ENCODE results near the gene CDHR3.
"Not testable (repeated sequence)": the region's sequence is repeated elsewhere in the genome, so short reads cannot be mapped to it uniquely, and the experiment has no call there.

CDHR3 gene

DNA sequence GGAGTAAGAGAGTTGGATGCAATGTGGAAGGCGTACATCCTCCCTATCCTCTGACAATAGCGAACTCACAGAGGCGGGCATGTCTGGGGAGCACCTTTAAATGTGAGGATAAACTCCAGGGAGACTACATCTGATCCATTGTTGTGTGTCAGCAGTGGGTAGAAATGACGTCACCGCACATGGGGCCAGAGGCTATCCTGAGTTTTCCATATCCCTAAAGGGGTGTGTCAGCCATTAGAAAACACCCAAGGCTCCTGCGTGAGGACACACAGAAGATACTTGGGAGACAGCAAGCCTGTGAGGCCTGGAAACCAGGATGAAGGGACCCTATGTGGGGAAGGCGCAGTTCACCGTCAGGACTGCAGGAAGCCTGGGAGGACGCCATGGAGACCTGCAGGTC is 17.2 kb upstream of the CDHR3 start:
- peaks cover under 1% of the 10 kb centered on the region for H3K36me3 Mint-ChIP-seq (ENCODE audit: low read depth)
- no peak for DNase-seq

GRCh38 chr7:105951597-105951996 is 11.5 kb upstream of the CDHR3 start:
- Mint-ChIP-seq H3K27me3 (peaks cover 6% of the 10 kb centered on the region), H3K4me1 (ENCODE audit: low read depth) (no peaks in the 10 kb centered on the region), H3K9me3 (peaks cover 12% of the 10 kb centered on the region), H3K4me3 (no peak overlapping the region), H3K27ac (no peak overlapping the region), H3K36me3 (ENCODE audit: low read depth) (peaks cover 12% of the 10 kb centered on the region)
- no peak for DNase-seq

More for the DNA sequence above, 17.2 kb upstream of the CDHR3 start:
- H3K4me1 Mint-ChIP-seq (ENCODE audit: low read depth): no peaks in the 10 kb centered on the region
- no peak overlapping the region for H3K4me3 Mint-ChIP-seq
- H3K27ac Mint-ChIP-seq: no peak overlapping the region
- no peaks in the 10 kb centered on the region for H3K9me3 Mint-ChIP-seq
- no peaks in the 10 kb centered on the region for H3K27me3 Mint-ChIP-seq

GRCh38 chr7:105952917-105953595 is 10.0 kb upstream of the CDHR3 start:
- H3K36me3 Mint-ChIP-seq (ENCODE audit: low read depth): peaks cover 12% of the 10 kb centered on the region
- peaks cover 12% of the 10 kb centered on the region for H3K9me3 Mint-ChIP-seq
- no peak overlapping the region for H3K27ac Mint-ChIP-seq
- H3K4me1 Mint-ChIP-seq (ENCODE audit: low read depth): no peaks in the 10 kb centered on the region
- no peak overlapping the region for H3K4me3 Mint-ChIP-seq
- H3K27me3 Mint-ChIP-seq: peaks cover 6% of the 10 kb centered on the region
- no peak for DNase-seq

DNA sequence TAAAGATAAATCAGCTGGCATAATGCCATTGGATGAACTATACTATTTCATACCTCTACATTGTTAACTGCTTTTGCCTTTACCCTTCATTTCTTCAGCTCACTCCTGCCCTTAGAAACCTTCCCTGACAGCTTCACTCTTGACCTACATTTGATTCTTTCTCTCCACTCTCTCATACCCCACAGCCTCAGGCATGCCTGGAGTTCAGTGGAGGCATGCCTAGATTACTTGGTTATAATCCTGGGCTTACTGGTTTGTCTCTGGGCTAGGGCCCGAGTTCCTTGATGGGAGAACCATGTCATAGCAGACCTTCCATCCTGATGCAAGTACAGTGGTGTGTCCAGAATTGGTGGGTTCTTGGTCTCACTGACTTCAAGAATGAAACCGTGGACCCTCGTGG is 8.4 kb upstream of the CDHR3 start:
- Mint-ChIP-seq H3K4me1 (ENCODE audit: low read depth) (no peaks in the 10 kb centered on the region), H3K9me3 (peaks cover 12% of the 10 kb centered on the region), H3K27me3 (peaks cover 6% of the 10 kb centered on the region), H3K4me3 (no peak overlapping the region), H3K36me3 (ENCODE audit: low read depth) (peaks cover 12% of the 10 kb centered on the region), H3K27ac (no peak overlapping the region)
- no peak for DNase-seq

DNA sequence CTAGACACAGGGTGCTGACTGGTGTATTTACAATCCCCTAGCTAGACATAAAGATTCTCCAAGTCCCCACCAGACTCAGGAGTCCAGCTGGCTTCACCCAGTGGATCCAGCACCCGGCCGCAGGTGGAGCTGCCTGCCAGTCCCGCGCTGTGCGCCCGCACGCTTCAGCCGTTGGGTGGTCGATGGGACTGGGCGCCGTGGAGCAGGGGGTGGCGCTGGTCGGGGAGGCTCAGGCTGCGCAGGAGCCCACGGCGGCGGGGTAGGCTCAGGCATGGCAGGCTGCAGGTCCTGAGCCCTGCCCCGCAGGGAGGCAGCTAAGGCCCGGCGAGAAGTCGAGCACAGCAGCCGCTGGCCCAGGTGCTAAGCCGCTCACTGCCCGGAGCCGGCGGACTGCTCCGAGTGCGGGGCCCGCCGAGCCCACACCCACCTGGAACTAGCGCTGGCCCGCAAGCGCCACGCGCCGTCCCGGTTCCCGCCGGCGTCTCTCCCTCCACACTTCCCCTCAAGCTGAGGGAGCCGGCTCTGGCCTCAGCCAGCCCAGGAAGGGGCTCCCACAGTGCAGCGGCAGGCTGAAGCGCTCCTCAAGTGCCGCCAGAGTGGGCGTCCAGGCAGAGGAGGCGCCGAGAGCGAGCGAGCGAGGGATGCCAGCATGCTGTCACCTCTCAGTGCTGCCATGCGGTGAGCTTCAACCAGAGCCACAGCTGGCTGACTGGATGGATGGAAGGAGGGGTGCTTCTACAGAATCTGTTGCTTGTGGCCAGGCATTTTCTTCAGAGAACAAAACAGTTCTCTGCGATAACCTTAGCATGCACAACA is 7.2 kb upstream of the CDHR3 start:
- not testable (repeated sequence) for H3K4me3 Mint-ChIP-seq; DNase-seq; H3K27me3 Mint-ChIP-seq; H3K27ac Mint-ChIP-seq; H3K4me1 Mint-ChIP-seq (ENCODE audit: low read depth)
- H3K9me3 Mint-ChIP-seq: peaks cover 12% of the 10 kb centered on the region
- peaks cover 11% of the 10 kb centered on the region for H3K36me3 Mint-ChIP-seq (ENCODE audit: low read depth)

DNA sequence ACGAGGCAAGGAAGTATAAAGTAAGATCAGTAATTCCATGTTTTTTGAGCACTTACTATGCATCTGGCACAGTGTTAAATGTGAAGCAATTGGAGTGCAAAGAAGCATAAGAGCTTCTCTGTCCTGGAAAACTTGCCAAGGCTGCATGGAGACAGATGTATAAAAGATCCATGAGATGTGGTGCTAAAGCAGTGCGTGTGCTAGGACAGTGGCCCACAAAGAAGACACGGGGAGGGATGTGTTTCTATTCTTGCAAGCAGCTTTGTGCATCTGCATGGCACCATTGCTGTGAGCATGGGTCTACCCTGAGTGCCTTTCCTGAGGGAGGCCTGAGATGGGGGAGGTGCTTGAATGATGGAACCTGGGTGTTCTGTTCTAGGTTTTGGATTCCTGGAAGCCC is 5.1 kb upstream of the CDHR3 start:
- no peak overlapping the region for H3K27ac Mint-ChIP-seq
- no peaks in the 10 kb centered on the region for H3K9me3 Mint-ChIP-seq
- no peak overlapping the region for H3K4me3 Mint-ChIP-seq
- no peak for DNase-seq
- no peaks in the 10 kb centered on the region for H3K36me3 Mint-ChIP-seq (ENCODE audit: low read depth)
- H3K4me1 Mint-ChIP-seq (ENCODE audit: low read depth): no peaks in the 10 kb centered on the region
- H3K27me3 Mint-ChIP-seq: peaks cover 6% of the 10 kb centered on the region

DNA sequence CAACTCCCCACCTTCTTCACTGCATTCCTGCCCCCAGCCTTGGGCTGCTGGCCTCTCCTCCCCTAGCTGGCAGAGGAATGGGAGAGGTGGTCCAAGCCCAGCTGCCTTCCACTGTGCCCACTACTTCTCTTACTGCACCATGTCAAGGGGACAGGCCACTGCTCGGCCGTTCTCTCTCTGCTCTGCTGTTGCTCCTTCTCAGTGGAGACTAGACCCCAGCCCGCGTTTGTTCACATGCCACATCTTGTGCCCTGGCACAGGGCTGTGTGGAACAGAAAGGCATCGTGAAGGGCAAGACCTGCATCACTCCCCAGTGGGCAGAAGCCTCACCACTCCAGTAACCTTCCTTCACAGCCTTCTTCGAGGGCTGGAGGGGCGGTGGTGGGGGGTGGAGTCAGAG is 711 bp upstream of the CDHR3 start:
- Mint-ChIP-seq H3K4me3 (no peak overlapping the region), H3K27ac (no peak overlapping the region), H3K9me3 (peaks cover 3% of the 10 kb centered on the region), H3K27me3 (no peaks in the 10 kb centered on the region), H3K36me3 (ENCODE audit: low read depth) (no peaks in the 10 kb centered on the region), H3K4me1 (ENCODE audit: low read depth) (no peaks in the 10 kb centered on the region)
- no peak for DNase-seq

GRCh38 chr7:105971845-105972244 is 8.8 kb downstream of the CDHR3 start:
- H3K36me3 Mint-ChIP-seq (ENCODE audit: low read depth): no peaks in the 10 kb centered on the region
- no peak overlapping the region for H3K4me3 Mint-ChIP-seq
- no peak for DNase-seq
- H3K4me1 Mint-ChIP-seq (ENCODE audit: low read depth): peaks cover 2% of the 10 kb centered on the region
- H3K27ac Mint-ChIP-seq: no peak overlapping the region
- no peaks in the 10 kb centered on the region for H3K27me3 Mint-ChIP-seq
- H3K9me3 Mint-ChIP-seq: peaks cover 2% of the 10 kb centered on the region

DNA sequence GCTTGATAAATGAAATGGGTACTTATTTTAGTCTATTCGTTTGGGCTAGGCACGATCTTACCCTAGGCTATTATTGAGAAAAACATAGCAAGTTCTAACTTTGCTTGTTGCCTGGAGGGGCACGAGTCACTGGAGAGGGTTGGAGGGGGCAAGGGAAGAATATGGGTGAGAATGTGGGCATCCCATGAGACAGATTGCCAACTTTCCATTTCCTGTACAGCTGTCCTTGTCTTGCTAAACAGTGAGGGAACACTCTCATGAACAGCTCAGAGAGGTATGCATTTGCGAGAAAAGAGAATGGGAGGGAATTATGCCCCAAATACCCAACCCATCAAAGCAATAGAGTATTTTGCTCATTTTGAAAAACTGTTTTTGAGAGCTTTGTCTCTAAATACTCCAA is 9.2 kb downstream of the CDHR3 start:
- Mint-ChIP-seq H3K36me3 (ENCODE audit: low read depth) (no peaks in the 10 kb centered on the region), H3K27me3 (no peaks in the 10 kb centered on the region), H3K4me1 (ENCODE audit: low read depth) (peaks cover 2% of the 10 kb centered on the region), H3K27ac (no peak overlapping the region), H3K9me3 (no peaks in the 10 kb centered on the region), H3K4me3 (no peak overlapping the region)
- DNase-seq: no peak

- H3K36me3 Mint-ChIP-seq (ENCODE audit: low read depth): no peaks in the 10 kb centered on the region
- DNase-seq: no peak
- no peaks in the 10 kb centered on the region for H3K27me3 Mint-ChIP-seq
- no peaks in the 10 kb centered on the region for H3K9me3 Mint-ChIP-seq
- H3K4me1 Mint-ChIP-seq (ENCODE audit: low read depth): peaks cover 2% of the 10 kb centered on the region
- no peak overlapping the region for H3K27ac Mint-ChIP-seq
- no peak overlapping the region for H3K4me3 Mint-ChIP-seq
Observed at GRCh38 chr7:105974471-105974870, 11.4 kb downstream of the CDHR3 start.

DNA sequence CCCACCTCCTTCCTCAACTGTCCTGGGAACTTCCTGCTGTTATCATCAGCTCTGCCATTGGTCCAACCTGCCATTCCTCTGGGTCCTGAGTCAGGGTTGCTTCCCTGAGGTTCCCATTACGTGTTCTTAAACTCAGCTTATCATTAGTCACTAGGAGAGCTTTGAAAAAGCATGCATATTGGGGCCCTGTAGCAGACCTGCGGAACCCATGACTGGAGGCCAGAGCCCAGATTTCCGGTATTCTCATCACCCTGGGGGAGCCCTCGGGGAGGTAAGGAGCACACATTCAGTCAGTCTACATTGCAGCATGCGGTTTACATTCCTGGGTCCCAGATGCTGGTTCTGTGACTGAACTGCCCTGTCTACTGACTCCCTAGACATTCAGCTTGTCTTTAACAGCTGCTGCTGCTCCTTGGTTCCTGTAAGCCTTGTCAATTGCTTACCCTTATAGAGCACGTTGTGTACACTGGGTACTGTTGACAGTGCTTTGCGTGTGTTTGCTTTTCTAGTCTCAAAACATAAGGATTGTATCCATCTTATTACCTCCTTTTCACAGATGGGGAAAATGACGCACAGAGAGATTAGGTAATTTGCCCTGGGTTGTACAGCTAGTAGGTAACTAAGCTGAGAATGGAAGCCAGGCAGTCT is 12.8 kb downstream of the CDHR3 start:
- no peaks in the 10 kb centered on the region for H3K27me3 Mint-ChIP-seq
- no peak overlapping the region for H3K27ac Mint-ChIP-seq
- no peaks in the 10 kb centered on the region for H3K36me3 Mint-ChIP-seq (ENCODE audit: low read depth)
- H3K9me3 Mint-ChIP-seq: no peaks in the 10 kb centered on the region
- no peak for DNase-seq
- no peak overlapping the region for H3K4me3 Mint-ChIP-seq
- H3K4me1 Mint-ChIP-seq (ENCODE audit: low read depth): peaks cover 2% of the 10 kb centered on the region

DNA sequence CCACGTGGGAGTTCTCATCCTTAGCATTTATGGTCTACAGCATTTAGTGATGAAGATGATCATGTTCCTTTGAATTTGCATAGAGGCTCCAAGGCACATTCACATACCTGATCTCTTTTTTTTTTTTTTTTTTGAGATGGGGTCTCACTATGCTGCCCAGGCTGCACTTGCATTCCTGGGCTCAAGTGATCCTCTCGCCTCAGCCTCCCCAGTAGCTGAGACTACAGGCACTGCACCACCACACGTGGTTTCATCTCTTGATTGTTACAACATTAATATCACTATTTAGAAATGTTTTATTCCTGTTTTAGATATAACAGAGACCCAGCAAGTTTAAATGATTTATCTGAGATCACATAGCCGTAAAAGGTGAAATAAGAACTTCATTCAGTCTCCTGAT is 13.8 kb downstream of the CDHR3 start:
- no peaks in the 10 kb centered on the region for H3K27me3 Mint-ChIP-seq
- DNase-seq: no peak
- no peak overlapping the region for H3K27ac Mint-ChIP-seq
- peaks cover 2% of the 10 kb centered on the region for H3K4me1 Mint-ChIP-seq (ENCODE audit: low read depth)
- H3K36me3 Mint-ChIP-seq (ENCODE audit: low read depth): no peaks in the 10 kb centered on the region
- no peak overlapping the region for H3K4me3 Mint-ChIP-seq
- no peaks in the 10 kb centered on the region for H3K9me3 Mint-ChIP-seq

DNA sequence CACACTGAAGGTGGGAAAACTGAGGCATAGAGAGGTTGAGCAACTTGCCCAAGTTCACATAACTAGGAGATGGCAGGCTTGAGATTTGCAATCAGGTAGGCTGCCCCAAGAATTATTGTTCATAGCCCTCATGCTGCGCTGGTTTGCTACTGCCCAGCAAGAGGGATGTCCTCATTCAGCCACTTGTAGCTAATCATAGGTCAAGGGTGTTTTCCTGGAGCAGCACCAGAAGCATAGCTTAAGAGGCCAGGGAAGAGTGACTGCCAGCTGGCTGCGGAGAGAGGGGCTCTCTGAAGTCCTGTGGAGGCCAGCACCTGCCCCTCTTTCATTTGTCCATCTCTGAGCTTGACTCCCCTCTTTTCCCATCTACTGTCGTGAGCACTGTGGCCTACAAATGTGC is 15.0 kb downstream of the CDHR3 start:
- H3K27me3 Mint-ChIP-seq: no peaks in the 10 kb centered on the region
- H3K4me3 Mint-ChIP-seq: no peak overlapping the region
- H3K4me1 Mint-ChIP-seq (ENCODE audit: low read depth): no peaks in the 10 kb centered on the region
- no peaks in the 10 kb centered on the region for H3K36me3 Mint-ChIP-seq (ENCODE audit: low read depth)
- H3K9me3 Mint-ChIP-seq: no peaks in the 10 kb centered on the region
- no peak for DNase-seq
- H3K27ac Mint-ChIP-seq: no peak overlapping the region

GRCh38 chr7:105978974-105979373 is 15.9 kb downstream of the CDHR3 start:
- no peak for DNase-seq
- Mint-ChIP-seq H3K27ac (no peak overlapping the region), H3K9me3 (no peaks in the 10 kb centered on the region), H3K4me1 (ENCODE audit: low read depth) (no peaks in the 10 kb centered on the region), H3K27me3 (no peaks in the 10 kb centered on the region), H3K36me3 (ENCODE audit: low read depth) (no peaks in the 10 kb centered on the region), H3K4me3 (no peak overlapping the region)

GRCh38 chr7:105979405-105979804 is 16.3 kb downstream of the CDHR3 start:
- no peaks in the 10 kb centered on the region for H3K36me3 Mint-ChIP-seq (ENCODE audit: low read depth)
- DNase-seq: no peak
- no peak overlapping the region for H3K27ac Mint-ChIP-seq
- no peak overlapping the region for H3K4me3 Mint-ChIP-seq
- H3K9me3 Mint-ChIP-seq: no peaks in the 10 kb centered on the region
- no peaks in the 10 kb centered on the region for H3K4me1 Mint-ChIP-seq (ENCODE audit: low read depth)
- no peaks in the 10 kb centered on the region for H3K27me3 Mint-ChIP-seq

Data from activated T-cell treated with anti-CD3 and anti-CD28 coated beads, Interleukin-2, amount 50 U/mL, for 24 hours (primary cell).